ENCODE data around the gene DIPK1B.

Gene DIPK1B

DNA sequence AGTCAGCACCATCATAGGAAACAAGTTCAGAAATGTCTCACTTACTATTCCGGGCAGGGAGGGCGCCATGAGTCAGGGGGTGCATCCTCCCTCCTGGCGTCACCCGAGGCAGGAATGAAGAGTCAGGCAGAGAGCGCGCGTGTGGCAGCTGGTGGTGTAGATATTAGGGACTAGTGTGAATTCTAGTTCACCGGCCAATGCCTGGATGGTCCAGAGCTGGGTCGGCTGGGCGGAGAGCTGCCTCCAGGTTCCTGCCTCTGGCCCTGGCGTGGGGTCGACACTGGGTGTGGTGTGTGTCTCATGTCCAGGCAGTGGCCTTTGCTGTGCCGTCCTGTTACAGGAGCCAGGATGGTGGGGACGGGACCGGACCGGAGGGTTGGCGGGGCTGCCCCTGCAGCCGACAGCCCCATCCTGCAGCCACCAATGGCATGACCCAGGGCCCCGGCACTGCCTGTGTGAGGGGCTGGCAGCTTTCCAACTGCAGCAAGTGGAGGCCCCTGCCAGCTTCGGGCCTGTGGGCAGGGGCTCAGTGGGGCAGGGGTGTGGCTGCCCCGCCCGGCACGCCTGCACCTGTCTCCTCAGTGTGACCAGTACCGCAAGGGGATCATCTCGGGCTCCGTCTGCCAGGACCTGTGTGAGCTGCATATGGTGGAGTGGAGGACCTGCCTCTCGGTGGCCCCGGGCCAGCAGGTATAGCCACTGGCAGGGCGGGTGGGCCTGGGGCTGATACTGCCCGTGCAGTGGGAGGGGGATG, 9.1 kb downstream of the DIPK1B start:
- no peak for DNase-seq

DNA sequence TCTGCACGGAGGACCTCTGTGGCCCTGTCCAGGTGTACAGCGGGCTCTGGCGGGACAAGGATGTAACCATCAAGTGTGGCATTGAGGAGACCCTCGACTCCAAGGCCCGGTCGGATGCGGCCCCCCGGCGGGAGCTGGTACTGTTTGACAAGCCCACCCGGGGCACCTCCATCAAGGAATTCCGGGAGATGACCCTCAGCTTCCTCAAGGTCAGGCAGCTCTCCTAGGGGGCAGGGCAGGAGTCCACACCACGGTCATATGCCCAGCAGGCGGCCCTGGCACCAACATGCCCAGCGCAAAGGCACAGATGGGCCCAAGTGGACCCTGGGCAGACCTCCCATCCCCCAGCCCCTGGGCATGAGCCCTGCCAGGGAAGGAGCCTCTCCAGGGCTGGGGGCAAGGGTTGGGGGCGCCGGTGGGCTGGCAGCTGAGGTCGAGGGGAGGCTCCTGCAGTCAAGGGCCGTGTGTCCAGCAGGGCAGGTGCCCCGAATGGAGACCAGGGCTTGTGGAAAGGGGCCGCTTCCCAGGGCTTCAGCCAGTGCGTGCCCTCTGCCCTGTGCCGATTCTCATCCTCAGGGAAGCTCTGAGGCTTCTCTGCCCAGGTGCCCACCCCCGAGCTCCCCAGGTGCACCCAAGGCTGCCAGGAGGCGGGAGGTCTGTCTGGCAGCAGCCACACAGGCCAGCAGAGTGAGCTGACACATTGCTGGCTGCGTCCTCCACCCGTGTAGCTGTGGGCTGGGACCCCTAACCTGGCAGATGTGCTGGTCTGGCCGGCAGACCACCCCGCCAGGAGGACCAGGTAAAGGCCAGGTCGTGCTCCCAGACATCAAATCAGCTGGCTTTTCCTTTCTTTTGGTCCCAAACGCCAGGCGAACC, 10.0 kb downstream of the DIPK1B start:
- DNase-seq, result no peak

DNA sequence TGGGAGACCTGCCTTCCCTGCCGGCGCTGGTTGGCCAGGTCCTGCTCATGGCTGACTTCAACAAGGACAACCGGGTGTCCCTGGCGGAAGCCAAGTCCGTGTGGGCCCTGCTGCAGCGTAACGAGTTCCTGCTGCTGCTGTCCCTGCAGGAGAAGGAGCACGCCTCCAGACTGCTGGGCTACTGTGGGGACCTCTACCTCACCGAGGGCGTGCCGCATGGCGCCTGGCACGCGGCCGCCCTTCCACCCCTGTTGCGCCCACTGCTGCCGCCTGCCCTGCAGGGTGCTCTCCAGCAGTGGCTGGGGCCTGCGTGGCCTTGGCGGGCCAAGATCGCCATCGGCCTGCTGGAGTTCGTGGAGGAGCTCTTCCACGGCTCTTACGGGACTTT, 10.6 kb downstream of the DIPK1B start:
- DNase-seq, result no peak

DNA sequence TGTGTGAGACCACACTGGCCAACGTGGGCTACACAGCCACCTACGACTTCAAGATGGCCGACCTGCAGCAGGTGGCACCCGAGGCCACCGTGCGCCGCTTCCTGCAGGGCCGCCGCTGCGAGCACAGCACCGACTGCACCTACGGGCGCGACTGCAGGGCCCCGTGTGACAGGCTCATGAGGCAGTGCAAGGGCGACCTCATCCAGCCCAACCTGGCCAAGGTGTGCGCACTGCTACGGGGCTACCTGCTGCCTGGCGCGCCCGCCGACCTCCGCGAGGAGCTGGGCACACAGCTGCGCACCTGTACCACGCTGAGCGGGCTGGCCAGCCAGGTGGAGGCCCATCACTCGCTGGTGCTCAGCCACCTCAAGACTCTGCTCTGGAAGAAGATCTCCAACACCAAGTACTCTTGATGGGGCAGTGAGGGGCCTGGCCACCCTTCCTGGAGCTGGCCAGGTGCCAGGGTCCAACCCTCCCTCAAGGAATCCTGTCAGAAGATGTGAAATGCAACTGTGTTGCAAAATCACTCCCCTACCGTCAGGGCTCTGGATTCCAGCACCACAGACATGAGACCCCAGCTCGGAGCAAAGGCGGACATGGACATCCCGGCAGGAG, 11.1 kb downstream of the DIPK1B start:
- no peak for DNase-seq

DNA sequence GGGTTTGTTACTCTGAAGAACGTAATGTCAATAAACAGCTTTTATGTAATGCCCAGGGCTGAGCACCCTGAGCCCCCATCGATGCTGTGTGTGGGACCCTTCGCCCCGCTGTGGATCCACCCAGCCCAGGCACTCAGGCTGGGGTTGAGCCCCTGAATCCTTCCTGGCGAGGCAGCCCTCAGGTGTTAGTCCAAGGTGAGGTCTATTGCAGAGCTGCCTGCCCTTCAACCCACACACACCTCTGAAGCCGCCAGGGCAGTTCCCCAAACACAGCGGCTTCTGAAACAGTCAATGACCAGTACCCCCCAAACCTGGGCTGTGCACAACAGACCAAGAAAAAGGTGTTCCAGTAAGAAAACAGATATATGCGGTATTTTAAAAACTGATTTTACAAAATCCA, 11.6 kb downstream of the DIPK1B start:
- DNase-seq, result no peak

DNA sequence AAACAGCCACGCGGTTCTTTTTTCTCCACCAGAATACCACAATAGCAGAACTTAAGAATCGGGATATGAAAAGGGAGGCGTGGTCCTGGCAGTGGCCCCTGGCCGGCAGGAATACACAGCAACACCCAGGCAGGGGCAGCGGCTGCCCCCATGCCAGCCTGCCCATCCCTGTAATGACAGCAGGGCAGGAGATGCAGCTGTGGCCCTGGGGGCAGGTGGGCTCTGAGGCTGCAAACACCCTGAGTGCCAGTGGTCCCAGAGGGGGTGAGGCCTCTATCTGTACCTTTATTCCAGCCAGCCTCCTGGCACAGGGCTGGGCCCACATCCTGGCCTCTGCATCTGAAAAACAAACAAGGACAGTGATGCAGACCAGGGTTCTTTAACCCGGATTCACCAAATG, 12.4 kb downstream of the DIPK1B start:
- no peak for DNase-seq

DNA sequence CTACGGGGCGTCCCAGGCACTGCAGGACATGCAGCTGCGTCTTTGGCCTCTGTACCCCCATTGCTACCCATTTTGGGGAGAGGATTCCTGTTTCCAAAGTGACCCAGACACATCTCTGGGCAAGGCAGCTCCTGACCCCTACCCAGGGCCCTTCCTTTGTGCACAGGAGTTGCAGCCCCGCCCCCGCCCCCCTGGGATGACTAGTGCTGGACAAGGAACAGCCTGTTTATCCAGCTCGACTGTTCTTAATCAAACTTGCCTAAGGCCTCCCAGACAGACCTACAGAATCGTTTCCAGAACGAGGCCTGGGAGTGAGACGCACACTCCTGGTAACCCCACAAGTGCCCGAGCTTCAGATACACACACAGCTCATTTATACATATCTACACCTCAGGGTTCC, 13.2 kb downstream of the DIPK1B start:
- DNase-seq, result no peak

DNA sequence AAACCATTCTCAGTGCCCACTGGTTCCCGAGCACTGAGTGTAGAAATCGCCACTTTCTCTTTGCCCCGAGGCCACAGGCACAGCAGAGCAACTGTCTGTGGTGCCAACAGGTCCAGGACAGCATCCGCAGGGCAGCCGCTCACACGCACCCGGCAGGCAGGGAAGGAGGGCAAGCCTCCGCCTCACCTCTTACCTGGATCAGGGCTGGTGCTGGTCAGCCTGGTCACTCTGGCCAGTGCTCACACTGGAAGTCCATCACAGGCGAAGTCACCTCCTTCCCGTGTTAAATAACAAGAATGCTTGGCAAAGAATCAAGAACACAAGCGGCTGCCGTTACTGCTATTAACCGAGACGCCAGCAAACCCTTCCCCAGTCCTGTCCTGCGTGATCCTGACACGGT, 13.7 kb downstream of the DIPK1B start:
- DNase-seq, result no peak

DNA sequence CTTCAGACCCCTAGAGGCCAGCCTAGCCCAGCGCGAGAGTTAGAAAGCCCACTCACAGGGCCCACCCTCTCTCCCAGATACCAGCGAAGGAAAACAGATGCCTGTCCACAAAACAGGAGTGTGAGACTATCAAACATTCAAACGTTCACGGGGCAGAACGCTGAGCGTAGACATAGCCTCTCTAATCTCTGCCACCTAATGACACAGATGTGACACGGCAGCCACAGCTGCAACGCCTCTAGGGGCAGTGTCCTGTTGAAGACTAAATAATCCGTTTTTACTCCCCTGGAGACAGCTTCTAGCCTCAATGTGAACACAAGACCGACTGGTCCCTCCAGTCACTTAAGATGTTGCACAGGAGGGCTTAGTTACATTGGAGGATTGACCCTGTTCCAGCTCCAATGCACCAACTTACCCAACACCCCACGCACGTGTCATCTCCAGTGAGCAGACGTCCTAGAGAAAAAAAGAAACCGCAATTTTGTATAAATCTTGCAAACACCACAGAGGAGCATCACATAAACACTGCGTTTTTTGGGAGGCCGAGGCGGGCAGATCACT, 14.3 kb downstream of the DIPK1B start:
- DNase-seq, result no peak

DNA sequence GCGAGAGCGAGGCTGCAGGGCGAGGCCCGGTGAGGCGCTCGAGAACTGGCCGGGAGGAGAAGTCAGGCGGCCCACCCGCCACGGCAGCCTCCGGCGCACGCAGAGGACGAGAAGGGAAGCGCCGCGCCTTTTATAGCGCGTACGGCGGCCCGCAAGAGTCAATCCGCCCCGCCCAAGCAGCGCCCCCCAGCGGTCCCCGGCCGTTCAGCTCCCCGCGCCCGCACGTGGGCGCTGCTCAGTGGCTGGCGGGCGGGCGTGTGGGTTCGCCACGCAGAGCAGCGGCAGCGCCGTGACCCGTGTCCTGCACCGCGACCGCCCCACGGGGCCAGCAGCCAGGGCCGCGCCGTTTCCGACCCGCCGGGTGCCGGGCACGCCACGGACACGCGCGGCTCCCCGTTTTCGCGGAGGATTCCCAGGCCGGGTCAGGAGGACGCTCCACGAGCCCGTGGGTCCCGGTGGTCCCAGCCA, 15.7 kb downstream of the DIPK1B start:
- peak; percentile 88 for DNase-seq

DNA sequence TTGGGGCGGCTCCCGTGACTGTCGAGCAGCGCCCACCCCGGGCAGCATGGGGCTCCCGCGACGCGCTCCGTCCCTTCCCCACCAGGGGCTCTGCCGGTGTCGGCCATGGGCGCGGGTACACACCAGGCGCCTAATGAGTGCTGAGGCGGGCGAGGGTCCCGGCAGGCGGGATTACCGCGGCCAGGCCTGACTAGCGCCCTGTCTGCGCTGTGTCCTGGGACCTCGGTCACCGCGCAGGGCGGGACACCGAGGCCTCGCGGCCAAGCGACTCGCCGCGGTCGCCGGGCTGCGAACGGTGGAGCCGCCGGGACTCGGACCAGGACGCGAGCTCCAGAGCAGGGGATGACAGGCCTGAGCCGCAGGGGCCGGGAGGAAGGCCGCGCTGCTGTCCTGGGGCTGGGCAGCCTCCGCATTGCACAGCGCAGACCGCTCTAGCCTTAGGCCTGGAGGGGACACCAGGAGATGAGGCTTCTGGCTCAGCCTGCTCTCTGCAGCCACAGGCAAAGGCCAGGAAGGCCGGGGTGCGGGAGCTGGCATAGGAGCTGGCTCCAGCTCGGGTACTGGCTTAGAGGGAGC, 16.3 kb downstream of the DIPK1B start:
- DNase-seq, result no peak

DNA sequence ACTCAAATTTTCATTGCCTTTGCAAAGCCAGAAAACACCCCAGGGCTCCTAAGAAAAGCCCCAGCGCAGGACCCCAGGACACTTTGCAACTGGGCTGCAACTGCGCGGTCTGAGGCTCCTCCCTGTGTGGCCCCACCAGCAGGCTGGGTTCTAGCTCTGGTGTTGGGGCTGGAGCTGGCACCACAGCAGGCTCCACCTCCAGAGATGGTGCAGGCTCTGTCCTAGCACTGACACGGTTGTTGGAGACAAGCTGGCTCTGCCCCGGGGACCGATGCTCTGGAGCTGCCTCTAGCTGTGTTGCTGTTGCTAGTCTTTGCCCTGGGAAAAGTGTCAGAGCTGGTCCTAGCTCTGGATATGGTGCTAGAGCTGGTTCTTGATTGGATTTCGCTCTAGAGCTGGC, 16.8 kb downstream of the DIPK1B start:
- no peak for DNase-seq

DNA sequence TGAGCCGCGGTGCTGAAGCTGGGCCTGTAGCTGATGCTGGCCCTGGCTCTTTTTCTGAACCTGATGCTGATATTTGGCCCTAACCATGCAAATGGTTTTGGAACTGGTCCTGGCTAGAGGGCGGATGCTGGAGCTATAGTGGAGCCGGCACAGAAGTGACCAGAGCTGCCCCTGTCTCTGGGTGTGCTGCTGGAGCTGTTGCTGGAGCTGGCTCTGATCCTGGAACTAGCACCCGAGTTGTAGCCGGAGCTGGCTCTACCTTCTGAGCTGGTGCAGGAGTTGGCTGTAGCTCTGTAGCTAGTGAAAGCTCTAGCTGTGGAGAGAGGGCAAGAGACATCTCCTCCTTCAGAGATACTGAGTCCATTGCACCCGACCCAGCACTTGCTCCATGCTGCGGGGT, 17.6 kb downstream of the DIPK1B start:
- no peak for DNase-seq

DNA sequence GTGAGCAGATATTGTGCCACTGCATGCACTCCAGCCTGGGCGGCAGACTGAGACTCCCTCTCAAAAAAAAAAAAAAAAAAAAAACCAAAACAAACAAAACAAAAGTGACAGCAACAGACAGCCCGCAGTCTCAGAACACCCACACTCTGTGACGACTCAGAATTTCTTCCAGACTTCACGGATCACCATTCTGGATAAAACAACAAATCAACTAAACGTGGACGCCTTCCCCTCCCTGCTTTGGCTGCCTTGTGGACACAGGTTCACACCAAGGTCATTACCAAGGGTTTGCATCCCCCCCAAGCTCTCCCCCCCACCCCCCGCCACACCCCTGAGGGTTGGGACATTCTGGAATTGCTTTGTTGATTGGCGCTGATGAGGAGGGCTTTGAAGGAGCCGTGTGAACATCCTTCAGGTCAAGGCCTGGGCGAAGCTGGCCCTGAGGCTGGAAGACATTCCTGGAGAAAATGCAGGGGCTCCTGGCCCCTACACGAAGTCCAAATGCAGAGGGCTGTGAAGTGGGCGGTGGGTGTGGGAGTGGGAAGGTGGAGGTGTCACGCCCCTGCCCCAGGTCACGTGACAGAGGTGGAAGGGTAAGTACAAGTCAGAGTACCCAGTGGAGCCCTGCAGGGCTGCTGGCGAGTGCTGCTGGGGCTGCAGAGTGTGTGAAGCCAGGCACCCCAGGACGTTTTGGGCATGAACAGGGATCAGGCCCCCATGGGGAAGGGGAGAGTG, 20.2 kb downstream of the DIPK1B start:
- DNase-seq, result no peak

DNA sequence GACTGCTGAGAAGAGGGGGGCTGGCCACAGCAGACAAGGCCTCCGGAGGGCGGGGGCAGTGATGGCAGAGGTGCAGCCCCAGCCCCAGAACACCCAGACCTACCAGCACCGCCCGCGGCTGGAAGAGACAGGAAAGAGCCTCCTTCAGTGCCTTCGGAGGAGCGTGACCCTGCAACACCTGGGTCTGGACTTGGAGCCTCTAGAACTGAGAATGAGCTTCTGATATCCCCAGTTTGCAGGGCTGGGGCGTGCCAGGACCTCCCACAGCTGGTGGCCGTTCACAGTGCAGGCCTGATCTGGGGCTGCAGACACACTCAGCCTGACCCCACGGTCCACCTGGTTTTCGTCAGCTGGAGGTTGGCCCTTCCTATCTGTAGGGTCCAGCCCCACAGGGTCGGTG, 21.2 kb downstream of the DIPK1B start:
- DNase-seq, result no peak

DNA sequence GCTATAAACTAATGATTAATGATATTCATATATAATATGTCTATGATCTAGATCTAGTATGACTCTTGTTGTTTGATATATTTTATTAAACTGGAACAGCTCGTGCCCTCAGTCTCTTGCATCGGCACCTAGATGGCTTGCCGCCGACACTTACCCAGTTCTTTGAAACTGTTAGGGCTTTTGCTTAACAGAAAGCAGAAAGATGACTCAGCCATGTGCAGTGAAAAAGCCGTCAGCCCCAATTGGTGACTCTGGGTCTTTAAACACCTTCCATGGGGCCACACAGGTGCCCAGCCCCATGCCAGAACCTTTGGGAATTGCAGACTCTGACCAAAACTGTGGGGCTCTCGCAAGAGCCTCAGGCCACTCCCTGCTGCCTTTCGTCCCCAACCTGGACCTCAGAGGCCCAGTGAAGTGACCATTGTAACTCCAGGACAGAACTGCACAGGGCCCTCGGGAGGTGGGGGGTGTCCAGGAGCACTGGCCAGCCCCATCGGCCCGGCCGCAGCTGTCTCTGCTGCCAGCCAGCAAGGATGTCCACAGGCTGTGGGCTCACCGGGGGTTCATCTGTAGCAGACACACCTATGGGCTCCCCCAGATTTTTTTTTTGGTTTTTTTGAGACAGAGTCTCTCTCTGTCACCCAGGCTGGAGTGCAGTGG, 22.6 kb downstream of the DIPK1B start:
- no peak for DNase-seq

DNA sequence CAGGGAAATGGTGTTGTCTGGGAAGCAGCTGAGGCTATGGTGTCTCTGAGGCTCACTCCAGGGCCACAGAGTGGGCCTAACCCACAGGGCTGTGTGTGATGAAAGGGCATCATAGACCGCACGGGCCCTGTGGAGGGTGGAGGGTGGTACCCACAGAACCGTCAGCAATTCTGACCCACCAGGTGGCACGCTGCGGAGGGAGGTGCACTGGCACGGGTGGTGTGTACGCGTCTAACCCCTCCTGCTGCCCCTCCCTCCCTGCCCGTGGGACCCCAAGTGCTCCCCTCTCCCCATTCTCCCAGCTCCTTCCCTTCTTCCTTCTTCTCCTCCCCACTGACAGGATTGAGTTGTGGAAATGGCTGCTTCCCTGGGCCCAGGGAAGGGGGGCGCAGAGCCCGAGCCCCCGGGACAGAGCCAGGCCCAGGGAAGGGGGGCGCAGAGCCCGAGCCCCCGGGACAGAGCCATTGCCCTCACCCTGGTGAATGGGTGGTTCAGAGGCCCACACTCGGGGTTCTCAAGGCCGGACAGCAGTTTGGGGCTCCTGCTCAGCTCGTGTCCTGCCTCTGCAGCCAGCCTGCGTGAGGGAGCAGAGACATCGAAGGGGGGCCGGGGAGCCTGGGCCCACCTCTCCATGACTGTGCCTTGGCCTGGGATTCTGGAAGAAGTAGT, 23.6 kb downstream of the DIPK1B start:
- DNase-seq, result no peak

DNA sequence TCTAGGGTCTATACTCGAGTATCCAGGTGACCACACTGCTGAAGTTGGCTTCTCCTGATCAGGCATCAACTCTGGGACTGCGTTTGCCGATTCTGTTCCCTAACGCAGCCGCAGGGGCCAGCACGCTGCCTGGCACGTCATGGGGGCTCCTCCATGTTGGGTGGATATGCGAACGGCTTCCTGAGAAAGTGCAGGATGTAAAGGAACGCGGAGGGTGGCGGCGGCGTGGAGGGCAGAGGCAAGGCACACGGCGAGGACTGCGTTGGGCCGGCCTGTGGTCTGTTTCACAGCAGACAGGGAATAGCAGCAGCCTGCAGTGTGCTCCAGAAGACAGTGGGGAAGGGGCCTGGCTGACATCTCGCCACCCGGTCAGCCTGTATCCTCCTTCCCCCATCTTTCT, 26.6 kb downstream of the DIPK1B start:
- no peak for DNase-seq

DNA sequence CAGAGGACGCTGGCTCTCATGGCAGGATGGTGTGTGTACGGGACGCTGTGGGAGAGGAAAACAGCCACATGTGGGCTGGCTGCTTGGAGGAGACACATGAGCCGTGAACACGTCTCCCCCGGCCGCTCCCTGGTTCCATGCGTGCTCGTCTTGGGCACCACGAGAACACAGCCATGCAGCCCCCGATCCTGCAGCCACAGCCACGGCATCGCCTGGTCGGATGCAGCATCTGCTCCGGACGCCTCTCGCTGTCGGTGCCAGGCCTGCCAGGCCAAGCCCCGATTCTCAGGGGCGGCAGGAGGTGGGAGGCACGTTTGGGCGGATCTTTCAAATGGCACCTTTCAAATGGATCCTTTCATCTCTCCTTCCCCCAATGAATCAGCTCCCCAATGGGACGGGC, 27.1 kb downstream of the DIPK1B start:
- no peak for DNase-seq

DNA sequence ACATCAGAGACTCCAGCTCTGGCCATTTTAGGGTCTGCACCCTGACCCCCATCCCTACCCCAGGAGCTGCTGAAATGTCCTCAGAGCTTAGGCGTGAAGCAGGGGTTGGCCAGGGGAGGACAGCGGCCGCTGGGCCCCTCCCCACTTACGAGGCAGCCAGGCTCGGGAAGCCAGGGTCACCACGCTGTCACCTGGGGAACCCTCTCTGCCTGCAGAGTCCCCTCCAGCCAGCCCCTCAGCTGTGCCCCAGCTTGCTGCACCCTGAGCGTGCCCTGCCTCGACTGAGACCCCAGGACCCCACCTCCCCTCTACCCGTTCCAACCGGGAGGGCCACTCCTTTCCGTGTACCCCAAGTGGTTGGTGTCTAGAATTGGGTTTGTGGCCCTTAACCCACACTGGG, 27.7 kb downstream of the DIPK1B start:
- DNase-seq, result no peak

DNA sequence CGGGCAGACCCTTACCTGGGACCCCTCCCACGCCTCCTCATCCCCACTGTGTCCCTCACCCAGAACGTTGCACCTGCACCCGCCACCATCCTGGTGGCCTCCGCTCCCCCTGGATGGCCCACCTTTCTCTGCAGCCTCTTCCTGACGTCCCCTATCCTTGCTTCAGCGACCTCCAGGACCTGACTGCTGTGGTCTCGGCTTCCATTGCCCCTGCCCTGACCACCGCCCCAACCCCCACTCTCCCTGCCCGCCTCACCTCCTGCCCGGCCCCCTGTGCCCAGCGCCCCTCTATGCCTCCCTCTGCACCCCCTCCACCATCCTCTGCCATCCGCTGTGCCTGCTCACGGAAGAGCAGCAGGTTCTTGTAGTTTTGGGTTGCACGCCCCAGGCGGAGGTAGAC, 28.1 kb downstream of the DIPK1B start:
- DNase-seq, result no peak

Data from NCI-H2107 (cell line).